Smooth muscle cell (in vitro differentiated cells): ENCODE data around the gene TBL1X. TPM values are rescaled to one million over a fixed set of nuclear protein-coding genes. Genes with fewer than 3 reads are reported as not detected.

Experiments used
- DNase-seq: peaks from one replicate; lab custom pipeline; 2025; ENCODE audit not compliant: unreplicated experiment; lab: John Stamatoyannopoulos, UW
- H2AFZ ChIP-seq: fragments of 200-600 bp; sonication (generic); 2 replicates; pipeline ENCODE4 v1.6.0; 2016; ENCODE audit warnings: antibody characterized with exemption, low read depth, mild to moderate bottlenecking
- H3F3A ChIP-seq: fragments of 200-600 bp; sonication (generic); 2 replicates; pipeline ENCODE4 v1.6.0; 2017; ENCODE audit warnings: antibody characterized with exemption, low read depth
- H3K27ac ChIP-seq: fragments of 200-600 bp; sonication (generic); 2 replicates; pipeline ENCODE4 v1.5.1; 2016; ENCODE audit warnings: low read depth, mild to moderate bottlenecking
- H3K27me3 ChIP-seq: fragments of 200-600 bp; sonication (generic); 2 replicates; pipeline ENCODE4 v1.6.1; 2016; ENCODE audit warnings: low read depth, mild to moderate bottlenecking
- H3K36me3 ChIP-seq: fragments of 200-600 bp; sonication (generic); 2 replicates; pipeline ENCODE4 v1.5.1; 2016; ENCODE audit warnings: low read depth
- H3K4me1 ChIP-seq: fragments of 200-600 bp; sonication (generic); 2 replicates; pipeline ENCODE4 v1.5.1; 2016; ENCODE audit warnings: low read depth
- H3K4me2 ChIP-seq: fragments of 200-600 bp; sonication (generic); 2 replicates; pipeline ENCODE4 v1.6.0; 2016; ENCODE audit warnings: mild to moderate bottlenecking
- H3K4me3 ChIP-seq: fragments of 200-600 bp; sonication (generic); 2 replicates; pipeline ENCODE4 v1.5.1; 2016; ENCODE audit warnings: mild to moderate bottlenecking
- H3K79me2 ChIP-seq: fragments of 200-600 bp; sonication (generic); 2 replicates; pipeline ENCODE4 v1.6.0; 2016; ENCODE audit warnings: low read depth, mild to moderate bottlenecking
- H3K9ac ChIP-seq: fragments of 200-600 bp; sonication (generic); 2 replicates; pipeline ENCODE4 v1.6.0; 2016; ENCODE audit warnings: low read depth
- H3K9me3 ChIP-seq: fragments of 200-600 bp; sonication (generic); replicated peaks from 2 replicates; pipeline ENCODE4 v1.5.1; 2016; ENCODE audit warnings: low read depth
- H4K20me1 ChIP-seq: fragments of 200-600 bp; sonication (generic); 2 replicates; pipeline ENCODE4 v1.6.0; 2016; ENCODE audit warnings: low read depth
- CTCF ChIP-seq: fragments of 200-600 bp; sonication (generic); IDR thresholded peaks from 2 replicates; pipeline ENCODE4 v1.5.1; 2017; ENCODE audit warnings: borderline replicate concordance, mild to moderate bottlenecking, antibody characterized with exemption; ENCODE audit not compliant: insufficient read depth, poor library complexity, severe bottlenecking
- WGBS: methylation state at CpG from one replicate; pipeline ENCODE4 v1.1.7; 2016; ENCODE audit warnings: low lambda C conversion rate; 5-methylcytosine and 5-hydroxymethylcytosine counted together
- polyA plus RNA-seq: library from polyadenylated mRNA; unstranded; fragments of >200 nt; fragmentation: Nextera tagmentation; extraction: Ambion mirVana; gene quantifications from 2 replicates; pipeline ENCODE4 v1.2.1, GENCODE V29; 2016
- total RNA-seq: library from RNA; depleted of rRNA; stranded (reverse); fragments of >200 nt; gene quantifications from 2 replicates; pipeline ENCODE4 v1.2.3, GENCODE V29; 2014

TBL1X gene
- total and polyA plus RNA-seq, 2 experiments from 2014 or later: 9.0 to 9.8 TPM

- H2AFZ ChIP-seq: no peak overlapping the region
- H3K4me1 ChIP-seq: no peaks in the 10 kb centered on the region
- no peak overlapping the region for H3K9ac ChIP-seq
- peaks cover 4% of the 10 kb centered on the region for H4K20me1 ChIP-seq
- H3F3A ChIP-seq: no peaks in the 10 kb centered on the region
- TF ChIP-seq CTCF: no peak
- H3K79me2 ChIP-seq: no peaks in the 10 kb centered on the region
- H3K27me3 ChIP-seq: no peaks in the 10 kb centered on the region
- no peaks in the 10 kb centered on the region for H3K36me3 ChIP-seq
- no peak overlapping the region for H3K4me2 ChIP-seq
- H3K4me3 ChIP-seq: no peak overlapping the region
- no peak overlapping the region for H3K27ac ChIP-seq
- WGBS: 86% methylated on average over 13 of the region's 13 CpGs
- no peaks in the 10 kb centered on the region for H3K9me3 ChIP-seq
- no peak for DNase-seq
These were observed 190.1 kb downstream of the TBL1X start for GRCh38 chrX:9654929-9655328.

DNA sequence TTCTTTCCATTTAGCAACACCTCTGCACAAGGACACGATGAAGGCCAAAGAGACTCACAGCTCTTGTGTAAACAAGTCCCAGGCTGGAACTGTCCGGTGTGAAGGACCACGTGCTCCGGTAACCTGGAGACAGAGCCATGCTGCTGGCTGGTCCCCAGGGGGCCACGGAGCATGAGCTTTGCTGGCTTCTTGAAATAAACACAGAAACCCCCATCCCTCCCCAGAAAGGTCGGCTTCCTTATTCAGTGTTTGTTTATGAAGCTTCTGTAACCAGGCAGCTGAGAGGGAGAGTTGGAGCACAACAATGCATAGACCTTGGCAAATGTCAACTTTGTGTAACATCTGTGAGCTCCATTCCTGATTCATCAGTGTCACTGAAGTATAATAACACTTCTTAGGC lies 191.4 kb downstream of the TBL1X start:
- 75% methylated on average over 6 of the region's 6 CpGs for WGBS
- Histone ChIP-seq H3K9me3 (no peaks in the 10 kb centered on the region), H3K27ac (no peak overlapping the region)

DNA sequence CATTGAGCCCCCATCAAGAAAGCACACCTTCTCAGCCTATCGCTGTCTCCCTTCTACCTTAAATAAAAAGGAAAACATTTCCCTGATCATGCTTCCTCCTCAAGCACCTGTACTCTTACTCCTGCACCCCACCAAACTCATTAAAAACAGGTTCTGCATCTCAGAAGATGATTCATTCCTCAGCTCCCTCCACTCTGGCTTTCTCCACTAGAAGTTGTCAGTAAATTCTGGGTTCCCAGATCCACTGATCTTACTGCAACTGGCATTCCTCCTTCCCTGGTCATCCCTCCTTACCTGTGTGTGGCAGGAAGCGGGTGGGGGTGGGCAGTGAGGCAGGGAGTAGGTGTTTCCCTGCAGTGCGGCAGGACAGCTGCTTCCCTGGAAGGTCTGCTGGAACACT lies 192.0 kb downstream of the TBL1X start:
- Histone ChIP-seq H3K4me3 (no peak overlapping the region), H3K27me3 (no peaks in the 10 kb centered on the region), H3F3A (no peaks in the 10 kb centered on the region), H3K9me3 (no peaks in the 10 kb centered on the region), H2AFZ (no peak overlapping the region), H3K9ac (no peak overlapping the region), H3K79me2 (no peaks in the 10 kb centered on the region), H4K20me1 (no peaks in the 10 kb centered on the region), H3K4me1 (no peaks in the 10 kb centered on the region), H3K36me3 (no peaks in the 10 kb centered on the region), H3K4me2 (no peak overlapping the region), H3K27ac (no peak overlapping the region)
- WGBS: 52% methylated on average over 3 of the region's 3 CpGs
- no peak for DNase-seq
- TF ChIP-seq CTCF: no peak

More for the DNA sequence above, 191.4 kb downstream of the TBL1X start:
- H3K4me2 ChIP-seq: no peak overlapping the region
- H3F3A ChIP-seq: no peaks in the 10 kb centered on the region
- H3K79me2 ChIP-seq: no peaks in the 10 kb centered on the region
- no peak for DNase-seq
- H4K20me1 ChIP-seq: peaks cover 2% of the 10 kb centered on the region
- no peak overlapping the region for H3K9ac ChIP-seq
- H3K27me3 ChIP-seq: no peaks in the 10 kb centered on the region
- H3K4me1 ChIP-seq: no peaks in the 10 kb centered on the region
- H2AFZ ChIP-seq: no peak overlapping the region
- H3K4me3 ChIP-seq: no peak overlapping the region
- TF ChIP-seq CTCF: no peak
- no peaks in the 10 kb centered on the region for H3K36me3 ChIP-seq

- no peak overlapping the region for H2AFZ ChIP-seq
- no peak overlapping the region for H3K9ac ChIP-seq
- H3F3A ChIP-seq: no peaks in the 10 kb centered on the region
- WGBS: 93% methylated on average over 6 of the region's 6 CpGs
- no peak for DNase-seq
- TF ChIP-seq CTCF: no peak
- H3K79me2 ChIP-seq: no peaks in the 10 kb centered on the region
- no peaks in the 10 kb centered on the region for H3K27me3 ChIP-seq
- no peak overlapping the region for H3K27ac ChIP-seq
- no peaks in the 10 kb centered on the region for H4K20me1 ChIP-seq
- H3K4me3 ChIP-seq: no peak overlapping the region
- H3K4me2 ChIP-seq: no peak overlapping the region
- no peaks in the 10 kb centered on the region for H3K4me1 ChIP-seq
- no peaks in the 10 kb centered on the region for H3K36me3 ChIP-seq
- no peaks in the 10 kb centered on the region for H3K9me3 ChIP-seq
These were observed 192.9 kb downstream of the TBL1X start for GRCh38 chrX:9657590-9658256.
